ENCODE results near the gene CACNA1D.

- TF ChIP-seq POLR2A (IDR thresholded peaks at IDR 0.05; ENCODE audit: low read depth, low read length) (no peak), TAF1 (IDR thresholded peaks at IDR 0.05; ENCODE audit: low read depth, low read length) (no peak), PAX5 (IDR thresholded peaks at IDR 0.05; ENCODE audit: insufficient read depth, low read length, severe bottlenecking) (no peak), POLR2AphosphoS5 (IDR thresholded peaks at IDR 0.05; ENCODE audit: low read depth, low read length) (no peak), SPI1 (IDR thresholded peaks at IDR 0.05; ENCODE audit: low read depth, low read length) (no peak), POU2F2 (IDR thresholded peaks at IDR 0.05; ENCODE audit: low read depth, low read length) (no peak)
Measured at GRCh38 chr3:53530205-53530604, 35.8 kb downstream of the CACNA1D start.
